ENCODE results near the gene BCL2L13. TPM values are rescaled to one million over a fixed set of nuclear protein-coding genes. Genes with fewer than 3 reads are reported as not detected.
"Not testable (repeated sequence)": the region's sequence is repeated elsewhere in the genome, so short reads cannot be mapped to it uniquely, and the experiment has no call there.

The BCL2L13 gene
- total RNA-seq, 4 donors from 2014 or later, result 15.3 to 35.3 (median 30.1) TPM

- H3K27me3 ChIP-seq, result no peaks in the 10 kb centered on the region
- H3K9me3 ChIP-seq, result no peaks in the 10 kb centered on the region
- no peaks in the 10 kb centered on the region for H3K36me3 ChIP-seq
- no peak for DNase-seq
- TF ChIP-seq CTCF (IDR thresholded peaks at IDR 0.05) (no peak), POLR2A (IDR thresholded peaks at IDR 0.05) (no peak)
- H3K4me3 ChIP-seq, result no peak overlapping the region
- intact Hi-C loops (cut with DNase I; ENCODE audit: low total_unique reads), result no loop called here
- H3K27ac ChIP-seq, result no peak overlapping the region
- H3K4me1 ChIP-seq, result no peaks in the 10 kb centered on the region
Observed at GRCh38 chr22:17656870-17657395, 18.4 kb downstream of the BCL2L13 start.

- H3K4me1 ChIP-seq, result no peaks in the 10 kb centered on the region
- no peaks in the 10 kb centered on the region for H3K9me3 ChIP-seq
- no peak overlapping the region for H3K27ac ChIP-seq
- no peaks in the 10 kb centered on the region for H3K27me3 ChIP-seq
- intact Hi-C loops (cut with DNase I; ENCODE audit: low total_unique reads), result no loop called here
- H3K36me3 ChIP-seq, result no peaks in the 10 kb centered on the region
- no peak for DNase-seq
- H3K4me3 ChIP-seq, result no peak overlapping the region
- TF ChIP-seq POLR2A (IDR thresholded peaks at IDR 0.05) (no peak), CTCF (IDR thresholded peaks at IDR 0.05) (no peak)
Observed at GRCh38 chr22:17664414-17665055, 26.0 kb downstream of the BCL2L13 start.

GRCh38 chr22:17665248-17665647, 26.7 kb downstream of the BCL2L13 start:
- H3K9me3 ChIP-seq, result no peaks in the 10 kb centered on the region
- TF ChIP-seq POLR2A (IDR thresholded peaks at IDR 0.05) (no peak), CTCF (IDR thresholded peaks at IDR 0.05) (no peak)
- H3K27me3 ChIP-seq, result no peaks in the 10 kb centered on the region
- no peak for DNase-seq
- H3K27ac ChIP-seq, result no peak overlapping the region
- H3K36me3 ChIP-seq, result no peaks in the 10 kb centered on the region
- H3K4me3 ChIP-seq, result no peak overlapping the region
- no peaks in the 10 kb centered on the region for H3K4me1 ChIP-seq
- intact Hi-C loops (cut with DNase I; ENCODE audit: low total_unique reads), result no loop called here

GRCh38 chr22:17665854-17666253, 27.3 kb downstream of the BCL2L13 start:
- no peaks in the 10 kb centered on the region for H3K36me3 ChIP-seq
- no peak overlapping the region for H3K27ac ChIP-seq
- H3K4me1 ChIP-seq, result no peaks in the 10 kb centered on the region
- TF ChIP-seq CTCF (IDR thresholded peaks at IDR 0.05) (no peak), POLR2A (IDR thresholded peaks at IDR 0.05) (no peak)
- no peaks in the 10 kb centered on the region for H3K27me3 ChIP-seq
- no peak for DNase-seq
- H3K9me3 ChIP-seq, result no peaks in the 10 kb centered on the region
- H3K4me3 ChIP-seq, result no peak overlapping the region
- intact Hi-C loops (cut with DNase I; ENCODE audit: low total_unique reads), result no loop called here

- H3K27ac ChIP-seq; H3K27me3 ChIP-seq; intact Hi-C loops (cut with DNase I; ENCODE audit: low total_unique reads); H3K4me1 ChIP-seq; H3K4me3 ChIP-seq; H3K36me3 ChIP-seq; H3K9me3 ChIP-seq; DNase-seq: not testable (repeated sequence)
Observed at GRCh38 chr22:17671521-17672092, 33.0 kb downstream of the BCL2L13 start.

All from uterus (tissue), 4 donors.